ENCODE measurements around the gene CORO2A.

- TF ChIP-seq POLR2A (IDR thresholded peaks at IDR 0.05) = no peak
- no peak for TF ChIP-seq CTCF (IDR thresholded peaks at IDR 0.05)
Measured at GRCh38 chr9:98190757-98191105, 1.7 kb downstream of the CORO2A start.
